DMS79 treated with DMSO at 0.1 percent for 48 hours (cell line): Measurements from ENCODE around the gene MAN1B1.
A peak's percentile ranks its signal among the peaks of the same experiment; 100 is the strongest.

Experiments
- DNase-seq: peaks from one replicate; lab custom pipeline; 2025; lab: John Stamatoyannopoulos, UW

The MAN1B1 gene

GRCh38 chr9:137086531-137087408 lies at the start of gene MAN1B1:
Gene MAN1B1, plus strand, starts transcription at chr9:137086985. Its CDS starts 15 bp downstream, at chr9:137087000.
- DNase-seq, result peak; percentile 97

DNA sequence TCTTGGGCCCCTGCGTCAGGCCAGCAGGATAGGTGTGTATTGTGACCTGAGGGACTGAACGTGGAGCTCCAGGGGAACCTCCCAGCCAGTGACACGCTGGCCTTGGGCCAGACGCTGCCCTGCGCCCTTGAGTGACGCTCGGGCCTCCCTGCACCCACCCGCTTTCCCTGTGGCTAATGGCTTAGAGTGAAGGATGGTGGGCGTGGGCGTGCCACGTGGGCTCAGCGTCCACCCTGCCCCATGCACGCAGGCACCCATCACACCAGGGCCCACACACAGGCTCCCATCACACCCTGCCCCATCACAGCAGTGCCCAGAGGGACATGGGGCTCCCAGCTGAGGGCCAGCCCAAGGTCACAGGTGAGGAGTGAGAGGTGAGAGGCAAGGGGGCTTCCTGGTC lies 49.8 kb upstream of the MAN1B1 start:
- DNase-seq, result no peak

GRCh38 chr9:137037483-137037882 lies 49.3 kb upstream of the MAN1B1 start:
- DNase-seq, result no peak

DNA sequence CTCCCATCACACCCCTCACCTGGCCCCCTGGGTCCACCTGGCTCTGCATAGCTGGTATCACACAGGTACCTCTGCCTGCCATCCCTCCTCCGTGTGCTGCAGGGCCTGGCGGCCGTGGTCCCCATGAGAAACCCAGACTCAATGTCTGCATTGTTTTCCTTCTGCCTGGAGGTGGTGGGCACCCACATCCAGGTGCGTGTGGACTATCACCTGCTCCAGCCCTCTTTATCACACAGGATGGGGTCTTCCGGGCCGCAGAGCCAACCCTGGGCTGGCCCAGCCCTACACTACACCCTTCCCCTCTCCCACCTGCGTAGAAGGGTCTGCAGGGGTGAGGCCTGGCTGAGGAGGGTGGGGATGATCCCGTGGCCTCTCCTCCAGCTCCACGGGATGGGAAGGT lies 47.9 kb upstream of the MAN1B1 start:
- no peak for DNase-seq

- DNase-seq, result no peak
Measured at GRCh38 chr9:137039611-137040366, 47.0 kb upstream of the MAN1B1 start.

DNA sequence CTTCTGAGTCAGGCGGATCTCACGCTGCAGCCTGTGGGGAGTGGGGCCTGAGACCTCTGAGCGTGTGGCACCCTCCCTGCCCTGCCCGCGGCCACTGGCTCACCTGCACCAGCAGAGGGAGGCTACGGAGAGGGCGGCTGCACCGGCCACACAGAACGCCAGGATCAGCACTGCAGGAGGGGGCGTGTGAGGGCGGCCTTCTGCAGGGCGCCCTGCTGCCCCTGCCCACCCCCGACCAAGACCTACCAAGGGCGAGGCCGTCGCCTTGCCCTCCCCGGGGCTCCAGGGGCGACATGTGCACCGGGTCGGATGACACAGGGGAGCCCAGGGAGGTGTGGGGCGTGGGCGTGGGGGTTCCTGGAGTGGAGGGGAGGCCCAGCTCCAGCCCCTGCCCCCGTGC lies 46.2 kb upstream of the MAN1B1 start:
- no peak for DNase-seq

DNA sequence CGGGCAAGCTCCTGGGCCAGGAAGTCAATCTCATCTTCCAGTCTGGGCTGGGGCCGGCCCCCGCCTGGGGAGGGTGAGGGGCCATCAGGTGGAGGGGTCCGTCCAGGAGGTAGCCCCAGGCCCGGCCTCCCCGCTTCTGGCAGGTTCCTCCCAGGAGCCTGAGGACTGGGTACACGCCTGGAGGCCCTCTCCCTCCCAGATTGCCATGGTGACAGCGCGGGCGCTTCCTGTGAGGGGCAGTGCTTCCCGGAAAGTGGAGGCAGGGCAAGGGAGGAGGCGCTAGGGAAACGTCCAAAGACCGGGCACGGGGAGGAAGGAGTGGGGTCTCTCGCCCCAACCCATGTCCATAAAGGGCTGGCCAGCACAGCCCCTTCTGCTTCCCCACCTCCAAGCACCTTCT lies 45.7 kb upstream of the MAN1B1 start:
- DNase-seq, result no peak

GRCh38 chr9:137042751-137043727 lies 43.7 kb upstream of the MAN1B1 start:
- DNase-seq, result no peak

DNA sequence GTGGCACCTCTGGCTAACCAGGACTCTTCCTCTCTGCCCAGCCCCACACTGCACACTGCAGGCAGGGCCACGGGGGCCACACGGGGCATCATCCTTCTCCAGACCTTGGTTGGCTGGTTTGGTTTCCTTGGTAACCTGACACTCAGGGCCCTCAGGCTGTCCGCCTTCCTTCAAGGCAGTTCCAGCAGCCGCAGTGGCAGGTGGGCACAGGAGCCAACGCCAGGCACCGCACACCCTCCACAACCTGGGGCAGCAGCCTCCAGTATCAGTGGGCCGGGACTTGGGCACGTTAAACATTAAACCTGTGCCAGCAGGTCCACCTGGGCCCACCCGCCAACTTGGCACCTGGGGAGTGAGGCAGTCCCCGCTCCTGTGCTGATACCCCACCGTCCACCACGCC lies 42.7 kb upstream of the MAN1B1 start:
- peak; percentile 35 for DNase-seq

GRCh38 chr9:137044502-137045177 lies 42.1 kb upstream of the MAN1B1 start:
- DNase-seq, result peak; percentile 13

GRCh38 chr9:137045294-137046087 lies 41.3 kb upstream of the MAN1B1 start:
- no peak for DNase-seq

- peak; percentile 80 for DNase-seq
Measured at GRCh38 chr9:137046088-137046787, 40.5 kb upstream of the MAN1B1 start, which contains the start of gene NPDC1. Gene NPDC1, minus strand, starts transcription at chr9:137046177. Its CDS starts 188 bp downstream, at chr9:137045989.

GRCh38 chr9:137048655-137049543 lies 37.9 kb upstream of the MAN1B1 start:
- DNase-seq, result no peak

GRCh38 chr9:137049544-137050449 lies 37.0 kb upstream of the MAN1B1 start:
- DNase-seq, result peak; percentile 11

DNA sequence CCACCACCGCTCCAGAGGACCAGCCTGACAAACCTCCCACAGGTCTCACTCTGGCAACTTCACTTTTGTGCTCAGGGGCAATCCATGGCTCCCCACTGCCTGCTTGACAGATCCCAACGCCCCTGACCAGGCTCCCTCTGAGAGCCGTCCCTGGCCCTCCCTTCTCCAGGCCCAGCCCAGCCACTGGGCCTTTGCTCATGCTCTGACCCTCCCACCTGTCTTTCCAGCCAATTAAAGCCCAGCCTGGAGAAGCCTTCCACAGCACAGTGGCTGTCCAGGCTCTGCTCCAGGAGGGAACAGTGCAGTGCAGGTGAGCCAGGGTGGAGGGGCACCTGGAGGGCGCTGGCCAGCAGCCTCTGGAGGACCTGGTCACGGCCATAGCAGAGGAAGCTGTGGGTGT lies 36.2 kb upstream of the MAN1B1 start:
- DNase-seq, result no peak

GRCh38 chr9:137051145-137051724 lies 35.5 kb upstream of the MAN1B1 start:
- DNase-seq, result no peak

GRCh38 chr9:137052293-137052692 lies 34.5 kb upstream of the MAN1B1 start:
- DNase-seq, result no peak
